PFSK-1 (cell line): ENCODE results near the gene HHAT.

ENCODE experiments used
- FOXP2 ChIP-seq: optimal IDR thresholded peaks from 2 replicates; pipeline ENCODE3; 2011; ENCODE audit warnings: borderline replicate concordance, control low read depth, inconsistent platforms; ENCODE audit not compliant: insufficient read depth; ENCODE audit errors: extremely low read length, extremely low read depth
- POLR2AphosphoS5 ChIP-seq: IDR thresholded peaks from 2 replicates; pipeline ENCODE4 v1.6.1; 2012; ENCODE audit warnings: low read depth, mild to moderate bottlenecking, control low read depth, low read length, moderate library complexity
- SIN3A ChIP-seq: IDR thresholded peaks from 2 replicates; pipeline ENCODE4 v1.6.1; 2012; ENCODE audit warnings: mild to moderate bottlenecking, low read length, moderate library complexity, borderline replicate concordance; ENCODE audit not compliant: insufficient read depth
- TAF1 ChIP-seq: IDR thresholded peaks from 2 replicates; pipeline ENCODE4 v1.6.1; 2012; ENCODE audit warnings: low read length, control low read depth, borderline replicate concordance; ENCODE audit not compliant: insufficient read depth
- TF ChIP-seq, protein P1 (sequence below), 2 experiments: IDR thresholded peaks; 2 replicates each; pipeline versions ENCODE4 v1.6.1 to v1.8.0; 2011 to 2012; ENCODE audit warnings: low read depth in 2 of 2, low read length in 2 of 2, control low read depth in 1 of 2, inconsistent platforms in 1 of 2, mild to moderate bottlenecking in 1 of 2, moderate library complexity in 1 of 2; ENCODE audit not compliant: insufficient read depth in 1 of 2

Gene HHAT

DNA sequence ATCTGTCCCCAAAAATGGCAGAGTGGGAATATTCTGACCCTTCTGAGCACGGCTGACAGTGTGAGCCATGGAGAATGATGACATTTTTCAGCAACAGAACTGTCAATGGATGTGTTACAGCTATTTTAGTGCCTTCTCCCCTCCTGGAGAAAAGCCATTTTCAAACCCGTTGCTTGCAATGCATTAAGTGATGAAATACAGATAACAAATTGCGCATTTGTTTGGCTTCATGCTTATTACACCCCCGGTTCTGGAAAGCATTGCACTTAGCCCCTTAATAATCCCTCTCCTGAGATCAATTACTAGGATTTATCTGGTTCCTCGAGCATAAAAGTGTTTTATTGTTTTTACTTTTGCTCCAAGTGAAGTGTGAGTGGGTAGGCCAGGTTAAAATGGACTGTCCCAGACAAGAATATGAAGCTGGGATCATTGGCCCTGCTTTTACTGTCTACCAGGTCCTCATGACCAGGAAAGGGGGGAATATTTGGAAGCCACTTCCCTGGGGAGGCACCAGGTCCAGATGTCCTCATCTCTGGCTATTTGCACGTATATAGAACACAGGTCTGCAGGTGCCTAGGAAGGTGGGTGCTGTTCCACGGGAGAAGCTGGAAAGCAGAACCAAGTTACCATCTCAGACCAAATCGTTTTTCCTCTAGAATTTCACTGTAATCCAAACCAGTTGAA is 37.5 kb upstream of the HHAT start:
- no peak for TF ChIP-seq FOXP2
- TF ChIP-seq, protein P1, sequence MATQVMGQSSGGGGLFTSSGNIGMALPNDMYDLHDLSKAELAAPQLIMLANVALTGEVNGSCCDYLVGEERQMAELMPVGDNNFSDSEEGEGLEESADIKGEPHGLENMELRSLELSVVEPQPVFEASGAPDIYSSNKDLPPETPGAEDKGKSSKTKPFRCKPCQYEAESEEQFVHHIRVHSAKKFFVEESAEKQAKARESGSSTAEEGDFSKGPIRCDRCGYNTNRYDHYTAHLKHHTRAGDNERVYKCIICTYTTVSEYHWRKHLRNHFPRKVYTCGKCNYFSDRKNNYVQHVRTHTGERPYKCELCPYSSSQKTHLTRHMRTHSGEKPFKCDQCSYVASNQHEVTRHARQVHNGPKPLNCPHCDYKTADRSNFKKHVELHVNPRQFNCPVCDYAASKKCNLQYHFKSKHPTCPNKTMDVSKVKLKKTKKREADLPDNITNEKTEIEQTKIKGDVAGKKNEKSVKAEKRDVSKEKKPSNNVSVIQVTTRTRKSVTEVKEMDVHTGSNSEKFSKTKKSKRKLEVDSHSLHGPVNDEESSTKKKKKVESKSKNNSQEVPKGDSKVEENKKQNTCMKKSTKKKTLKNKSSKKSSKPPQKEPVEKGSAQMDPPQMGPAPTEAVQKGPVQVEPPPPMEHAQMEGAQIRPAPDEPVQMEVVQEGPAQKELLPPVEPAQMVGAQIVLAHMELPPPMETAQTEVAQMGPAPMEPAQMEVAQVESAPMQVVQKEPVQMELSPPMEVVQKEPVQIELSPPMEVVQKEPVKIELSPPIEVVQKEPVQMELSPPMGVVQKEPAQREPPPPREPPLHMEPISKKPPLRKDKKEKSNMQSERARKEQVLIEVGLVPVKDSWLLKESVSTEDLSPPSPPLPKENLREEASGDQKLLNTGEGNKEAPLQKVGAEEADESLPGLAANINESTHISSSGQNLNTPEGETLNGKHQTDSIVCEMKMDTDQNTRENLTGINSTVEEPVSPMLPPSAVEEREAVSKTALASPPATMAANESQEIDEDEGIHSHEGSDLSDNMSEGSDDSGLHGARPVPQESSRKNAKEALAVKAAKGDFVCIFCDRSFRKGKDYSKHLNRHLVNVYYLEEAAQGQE (IDR thresholded peaks at IDR 0.05; ENCODE audit: insufficient read depth in 1 of 2, low read depth in 2 of 2, low read length in 2 of 2) = no peak
- TF ChIP-seq SIN3A = no peak
- TF ChIP-seq TAF1 = no peak
- no peak for TF ChIP-seq POLR2AphosphoS5

DNA sequence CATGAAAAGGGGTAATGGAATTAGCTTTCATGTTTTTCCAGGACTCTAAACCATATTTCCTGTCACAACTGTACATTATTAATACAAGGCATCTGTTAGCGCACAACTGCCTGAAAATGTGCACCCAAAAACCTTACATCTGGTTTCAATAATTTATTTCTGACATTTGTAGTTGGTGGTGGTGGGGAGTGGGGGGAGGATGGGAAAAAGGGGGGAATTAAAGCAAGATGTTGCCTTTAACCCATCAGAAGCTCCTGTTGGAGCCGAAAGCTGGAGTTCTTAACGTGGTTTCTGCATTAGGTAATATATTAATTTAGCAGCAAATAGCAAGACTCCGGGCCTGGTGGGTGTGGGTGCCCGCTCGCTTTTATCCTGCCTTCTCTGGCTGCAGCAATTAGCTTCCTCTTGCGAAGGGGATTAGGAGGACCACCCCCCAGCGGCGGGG is 36.9 kb upstream of the HHAT start:
- TF ChIP-seq POLR2AphosphoS5 = no peak
- no peak for TF ChIP-seq TAF1
- TF ChIP-seq FOXP2 = no peak
- no peak for TF ChIP-seq SIN3A

DNA sequence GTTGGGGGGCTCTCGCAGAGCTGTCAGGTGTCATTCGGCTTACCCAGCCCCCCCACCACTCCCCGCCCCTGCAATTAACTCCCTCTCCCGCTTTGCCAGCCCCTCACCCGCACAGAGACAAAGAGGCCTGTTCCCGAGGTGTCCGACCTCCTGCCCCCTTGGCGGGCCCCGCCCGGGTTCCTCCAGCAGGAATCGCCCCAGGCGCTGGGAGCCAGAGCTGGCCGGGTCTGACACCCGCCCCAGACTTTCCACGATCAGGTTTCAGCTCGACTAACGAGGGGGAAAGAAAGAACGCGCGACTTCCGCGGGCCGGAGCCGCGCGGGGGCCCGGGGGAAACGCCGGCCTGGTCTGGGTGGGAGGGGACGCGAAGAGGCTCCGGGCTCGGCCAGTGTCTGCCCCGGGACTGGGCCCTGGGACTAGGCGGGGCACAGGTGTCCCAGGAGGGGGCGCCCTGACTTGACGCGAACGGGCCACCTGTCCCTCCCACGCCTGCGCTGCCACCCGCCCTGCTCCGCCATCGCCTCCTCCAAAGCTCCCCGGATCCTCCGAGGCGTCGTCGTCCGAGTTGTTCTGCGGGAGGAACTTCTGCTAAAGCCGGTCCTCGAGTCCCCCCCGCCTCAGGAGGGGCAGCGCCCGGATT is 36.4 kb upstream of the HHAT start:
- TF ChIP-seq TAF1 (no peak), POLR2AphosphoS5 (no peak), SIN3A (no peak), FOXP2 (no peak)
- TF ChIP-seq, protein P1 (IDR thresholded peaks at IDR 0.05; ENCODE audit: insufficient read depth in 1 of 2, low read depth in 2 of 2, low read length in 2 of 2) = no peak

DNA sequence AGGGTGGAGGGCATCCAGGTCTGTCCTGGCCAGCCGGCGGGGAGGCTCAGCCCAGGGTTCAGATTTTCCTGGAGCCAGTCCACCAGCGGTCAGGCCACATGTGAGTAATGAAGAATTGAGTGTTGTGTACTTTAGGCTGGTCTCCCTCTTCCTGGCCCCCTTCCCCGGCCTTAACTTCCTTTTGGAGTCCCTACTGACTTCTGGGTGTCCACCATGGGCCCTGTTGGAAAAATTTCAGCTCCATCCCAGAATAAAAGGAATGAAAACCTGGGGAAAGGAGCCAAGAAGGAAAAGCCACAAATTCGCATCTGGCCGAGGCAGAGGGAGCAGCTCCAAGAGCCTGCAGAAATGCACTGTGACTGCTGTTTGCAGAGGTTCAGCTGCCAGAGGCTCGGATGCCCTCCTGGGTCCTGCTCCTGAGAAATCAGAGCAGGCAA is 35.5 kb upstream of the HHAT start:
- TF ChIP-seq TAF1 (no peak), FOXP2 (no peak), SIN3A (no peak), POLR2AphosphoS5 (no peak)
- TF ChIP-seq, protein P1 (IDR thresholded peaks at IDR 0.05; ENCODE audit: insufficient read depth in 1 of 2, low read depth in 2 of 2, low read length in 2 of 2) = no peak

DNA sequence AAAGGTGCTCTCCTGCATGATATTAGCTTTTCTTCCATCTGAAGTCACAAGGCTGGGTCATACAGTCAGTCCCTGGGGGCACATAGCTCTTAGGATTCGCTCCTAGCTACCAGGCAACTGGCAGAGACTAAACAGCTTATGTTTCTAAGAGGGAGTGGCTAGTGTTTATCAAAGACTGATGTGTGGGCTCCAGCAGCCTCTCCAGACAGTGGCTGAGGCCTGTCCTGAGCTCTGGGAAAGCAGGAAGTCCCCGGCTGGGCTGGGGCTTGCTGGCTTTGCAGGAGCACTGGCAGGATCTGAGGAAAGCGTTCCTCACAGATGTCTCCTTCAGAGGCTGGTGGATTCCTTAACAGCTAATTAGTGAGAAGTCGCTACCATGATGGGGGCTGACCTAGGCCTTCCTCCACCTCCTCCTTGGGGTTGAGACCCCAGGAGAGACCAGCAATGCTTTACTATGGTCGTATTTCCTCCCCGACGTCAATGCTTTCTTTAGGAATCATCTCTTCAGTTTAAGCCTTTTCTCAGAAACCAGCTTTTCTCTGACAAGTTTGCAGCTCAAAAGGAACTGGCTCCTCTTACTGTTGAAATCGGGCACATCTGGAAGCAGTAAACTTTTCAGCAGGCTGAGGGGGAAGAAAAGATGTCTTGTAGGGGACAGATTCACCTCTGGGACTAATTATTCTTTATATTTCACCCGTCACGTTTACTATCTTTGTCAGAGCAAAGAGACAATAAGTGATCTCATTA is 33.5 kb upstream of the HHAT start:
- TF ChIP-seq FOXP2 (no peak), SIN3A (no peak), TAF1 (no peak), POLR2AphosphoS5 (no peak)
- TF ChIP-seq, protein P1 (IDR thresholded peaks at IDR 0.05; ENCODE audit: insufficient read depth in 1 of 2, low read depth in 2 of 2, low read length in 2 of 2) = no peak
